NB4 (cell line): ENCODE data around the gene VIT.

Source experiments
- MAX ChIP-seq: IDR thresholded peaks from 2 replicates; pipeline ENCODE4 v1.6.1; 2011; ENCODE audit warnings: low read depth, low read length
- POLR2A ChIP-seq: IDR thresholded peaks from 2 replicates; pipeline ENCODE4 v1.6.1; 2011; ENCODE audit warnings: mild to moderate bottlenecking; ENCODE audit not compliant: insufficient read length; ENCODE audit errors: extremely low read depth
- TF ChIP-seq, protein P1 (sequence below): IDR thresholded peaks from one replicate; pipeline ENCODE4 v1.5.1; 2012; ENCODE audit warnings: low read depth, low read length

DNA sequence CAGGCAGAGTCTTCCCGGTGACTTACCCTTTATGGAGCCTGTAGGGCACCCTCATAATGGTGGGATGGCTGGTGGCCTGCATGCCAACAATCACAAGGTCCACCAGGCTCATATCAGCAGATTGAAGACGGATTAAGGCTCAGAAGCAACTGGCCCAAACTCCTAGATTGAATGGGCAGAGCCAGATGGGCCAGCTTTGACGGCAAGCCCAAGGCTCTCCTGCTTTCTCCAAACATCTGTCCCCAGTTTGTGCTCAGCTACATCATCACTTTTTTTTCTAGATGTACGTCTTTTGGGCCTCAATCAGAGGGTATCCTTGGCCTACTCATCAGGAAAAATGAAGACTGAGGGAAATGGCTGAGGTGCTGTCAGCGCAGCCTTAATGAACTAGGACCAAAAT is 114.6 kb downstream of the VIT start:
- TF ChIP-seq MAX (no peak), POLR2A (no peak)
- TF ChIP-seq, protein P1, sequence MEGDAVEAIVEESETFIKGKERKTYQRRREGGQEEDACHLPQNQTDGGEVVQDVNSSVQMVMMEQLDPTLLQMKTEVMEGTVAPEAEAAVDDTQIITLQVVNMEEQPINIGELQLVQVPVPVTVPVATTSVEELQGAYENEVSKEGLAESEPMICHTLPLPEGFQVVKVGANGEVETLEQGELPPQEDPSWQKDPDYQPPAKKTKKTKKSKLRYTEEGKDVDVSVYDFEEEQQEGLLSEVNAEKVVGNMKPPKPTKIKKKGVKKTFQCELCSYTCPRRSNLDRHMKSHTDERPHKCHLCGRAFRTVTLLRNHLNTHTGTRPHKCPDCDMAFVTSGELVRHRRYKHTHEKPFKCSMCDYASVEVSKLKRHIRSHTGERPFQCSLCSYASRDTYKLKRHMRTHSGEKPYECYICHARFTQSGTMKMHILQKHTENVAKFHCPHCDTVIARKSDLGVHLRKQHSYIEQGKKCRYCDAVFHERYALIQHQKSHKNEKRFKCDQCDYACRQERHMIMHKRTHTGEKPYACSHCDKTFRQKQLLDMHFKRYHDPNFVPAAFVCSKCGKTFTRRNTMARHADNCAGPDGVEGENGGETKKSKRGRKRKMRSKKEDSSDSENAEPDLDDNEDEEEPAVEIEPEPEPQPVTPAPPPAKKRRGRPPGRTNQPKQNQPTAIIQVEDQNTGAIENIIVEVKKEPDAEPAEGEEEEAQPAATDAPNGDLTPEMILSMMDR = no peak
